Suprapubic skin (tissue), 3 donors: ENCODE data around the gene ANKRD31.
"Not testable (repeated sequence)": the region's sequence is repeated elsewhere in the genome, so short reads cannot be mapped to it uniquely, and the experiment has no call there.

Experiments
- CTCF ChIP-seq, 2 donors: fragments of 200-600 bp in 1 of 2; fragments of 450-650 bp in 1 of 2; sonication (generic) in 1 of 2; IDR thresholded peaks; one replicate each; pipeline ENCODE4 v1.5.1; 2016 to 2019; ENCODE audit warnings: antibody characterized with exemption in 2 of 2, mild to moderate bottlenecking in 1 of 2, moderate library complexity in 1 of 2
- EP300 ChIP-seq: sonication (generic); formaldehyde crosslinking; IDR thresholded peaks from one replicate; pipeline ENCODE4 v1.6.1; 2017; ENCODE audit warnings: antibody characterized with exemption

GRCh38 chr5:75161508-75161907 is 75.2 kb downstream of the ANKRD31 start:
- TF ChIP-seq CTCF (IDR thresholded peaks at IDR 0.05); EP300: not testable (repeated sequence)
